ENCODE measurements around the gene CD164L2.
A peak's percentile ranks its signal among the peaks of the same experiment; 100 is the strongest.

Gene CD164L2

GRCh38 chr1:27343639-27344025 is 39.5 kb downstream of the CD164L2 start:
- no peak for DNase-seq

- DNase-seq: peak; percentile 58 to 85 (median 71)
Observed at GRCh38 chr1:27342778-27343638, 40.1 kb downstream of the CD164L2 start.

- DNase-seq: peak in 1 of 5 donors; percentile 65
Observed at GRCh38 chr1:27342391-27342777, 40.7 kb downstream of the CD164L2 start.

- peak in 3 of 5 donors; percentile 42 to 81 (median 57) for DNase-seq
Observed at GRCh38 chr1:27341525-27342252, 41.4 kb downstream of the CD164L2 start, which contains the start of gene SYTL1. Gene SYTL1, plus strand, starts transcription at chr1:27342022. Its CDS starts 3,313 bp downstream, at chr1:27345335.

GRCh38 chr1:27339213-27339612 is 43.9 kb downstream of the CD164L2 start:
- no peak for DNase-seq

- no peak for DNase-seq
Observed at GRCh38 chr1:27338751-27339150, 44.4 kb downstream of the CD164L2 start.

GRCh38 chr1:27336756-27337155 is 46.4 kb downstream of the CD164L2 start:
- DNase-seq: no peak

- DNase-seq: no peak
Observed at GRCh38 chr1:27335506-27336422, 47.4 kb downstream of the CD164L2 start.

- no peak for DNase-seq
Observed at GRCh38 chr1:27333717-27334279, 49.3 kb downstream of the CD164L2 start.

- DNase-seq: peak in 3 of 5 donors; percentile 41 to 52 (median 50)
Observed at GRCh38 chr1:27332536-27333281, 50.4 kb downstream of the CD164L2 start.

- no peak for DNase-seq
Observed at GRCh38 chr1:27331922-27332321, 51.2 kb downstream of the CD164L2 start.

- no peak for DNase-seq
Observed at GRCh38 chr1:27331426-27331825, 51.7 kb downstream of the CD164L2 start.

- DNase-seq: no peak
Observed at GRCh38 chr1:27330786-27331185, 52.3 kb downstream of the CD164L2 start.
